Measurements from ENCODE around the gene PILRA. TPM values are rescaled to one million over a fixed set of nuclear protein-coding genes. Genes with fewer than 3 reads are reported as not detected.

PILRA gene
- total and polyA plus RNA-seq, 2 of the 13 experiments (the other 11 are each of a cell fraction or from before 2014, with no cell fraction given), result 0.13 to 1.3 TPM

DNA sequence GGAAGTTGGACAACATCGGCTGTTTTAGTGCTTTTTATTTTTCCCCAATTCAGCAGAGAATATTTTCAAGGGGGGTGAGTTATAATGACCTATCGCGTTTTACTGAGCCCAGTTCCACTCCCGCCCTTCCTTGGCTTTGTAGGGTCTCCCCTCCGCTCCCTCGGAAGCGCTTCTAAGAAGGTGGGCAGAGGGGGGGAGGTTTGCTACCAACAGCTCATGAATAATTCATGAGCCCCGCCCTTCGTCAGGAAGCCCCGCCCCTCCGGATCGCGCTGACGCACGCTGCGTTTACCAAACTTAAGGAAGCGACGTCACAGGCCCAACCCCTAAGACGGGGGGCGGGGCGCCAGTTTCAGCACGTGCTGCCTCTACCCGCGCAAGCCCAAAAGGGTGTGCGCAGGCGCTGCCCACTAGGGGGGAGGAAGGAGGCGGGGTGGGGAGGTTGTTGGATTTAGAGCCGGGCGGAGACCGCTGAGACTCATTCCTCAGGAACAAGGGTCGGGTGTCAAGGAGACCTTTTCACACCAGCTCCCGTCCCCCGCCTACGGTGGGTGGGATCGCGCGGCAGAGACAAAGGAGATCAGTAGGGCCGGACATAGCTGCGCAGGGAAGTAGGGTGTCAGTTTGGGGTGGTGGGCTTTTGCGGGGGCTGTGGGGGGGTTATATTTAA is 55.8 kb downstream of the PILRA start (continued):
- TF ChIP-seq KIAA2018 (CRISPR knock-in tag; IDR thresholded peaks at IDR 0.05; ENCODE audit: borderline replicate concordance) (no peak), HNF4G (IDR thresholded peaks at IDR 0.05; ENCODE audit: borderline replicate concordance, low read depth, low read length) (no peak), HNF4G (CRISPR knock-in tag; IDR thresholded peaks at IDR 0.05; ENCODE audit: borderline replicate concordance, low read depth) (no peak), SMC3 (IDR thresholded peaks at IDR 0.05; ENCODE audit: low read length) (no peak), EHMT2 (IDR thresholded peaks at IDR 0.05; ENCODE audit: borderline replicate concordance, low read depth, low read length) (no peak), MIER2 (CRISPR knock-in tag; IDR thresholded peaks at IDR 0.05) (no peak), ZNF446 (CRISPR knock-in tag; IDR thresholded peaks at IDR 0.05) (peak; percentile 55; the same call in 1 of the 2 replicates), MZF1 (CRISPR knock-in tag; IDR thresholded peaks at IDR 0.05; ENCODE audit: borderline replicate concordance) (no peak), SOX13 (IDR thresholded peaks at IDR 0.05) (no peak; the same call in 1 of the 2 replicates), SOX13 (CRISPR knock-in tag; conservative IDR thresholded peaks at IDR 0.05 in 1 of 2, IDR thresholded peaks at IDR 0.05 in 1 of 2) (peak in 1 of 2 experiments; percentile 50; a peak in 2 of 4 replicates), ZNF367 (CRISPR knock-in tag; IDR thresholded peaks at IDR 0.05; ENCODE audit: borderline replicate concordance) (0 out of 2 replicates have a peak, but pooled peaks have one; percentile 31), ZNF136 (CRISPR knock-in tag; IDR thresholded peaks at IDR 0.05; ENCODE audit: low read depth) (no peak), ZNF607 (CRISPR knock-in tag; IDR thresholded peaks at IDR 0.05; ENCODE audit: borderline replicate concordance) (no peak; the same call in none of the 2 replicates), UBTF (CRISPR knock-in tag; IDR thresholded peaks at IDR 0.05) (no peak)
- TF ChIP-seq, protein P1, sequence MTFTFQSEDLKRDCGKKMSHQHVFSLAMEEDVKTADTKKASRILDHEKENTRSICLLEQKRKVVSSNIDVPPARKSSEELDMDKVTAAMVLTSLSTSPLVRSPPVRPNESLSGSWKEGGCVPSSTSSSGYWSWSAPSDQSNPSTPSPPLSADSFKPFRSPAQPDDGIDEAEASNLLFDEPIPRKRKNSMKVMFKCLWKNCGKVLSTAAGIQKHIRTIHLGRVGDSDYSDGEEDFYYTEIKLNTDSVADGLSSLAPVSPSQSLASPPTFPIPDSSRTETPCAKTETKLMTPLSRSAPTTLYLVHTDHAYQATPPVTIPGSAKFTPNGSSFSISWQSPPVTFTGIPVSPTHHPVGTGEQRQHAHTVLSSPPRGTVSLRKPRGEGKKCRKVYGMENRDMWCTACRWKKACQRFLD (CRISPR knock-in tag; IDR thresholded peaks at IDR 0.05; ENCODE audit: borderline replicate concordance), result no peak
- TF ChIP-seq, protein P2, sequence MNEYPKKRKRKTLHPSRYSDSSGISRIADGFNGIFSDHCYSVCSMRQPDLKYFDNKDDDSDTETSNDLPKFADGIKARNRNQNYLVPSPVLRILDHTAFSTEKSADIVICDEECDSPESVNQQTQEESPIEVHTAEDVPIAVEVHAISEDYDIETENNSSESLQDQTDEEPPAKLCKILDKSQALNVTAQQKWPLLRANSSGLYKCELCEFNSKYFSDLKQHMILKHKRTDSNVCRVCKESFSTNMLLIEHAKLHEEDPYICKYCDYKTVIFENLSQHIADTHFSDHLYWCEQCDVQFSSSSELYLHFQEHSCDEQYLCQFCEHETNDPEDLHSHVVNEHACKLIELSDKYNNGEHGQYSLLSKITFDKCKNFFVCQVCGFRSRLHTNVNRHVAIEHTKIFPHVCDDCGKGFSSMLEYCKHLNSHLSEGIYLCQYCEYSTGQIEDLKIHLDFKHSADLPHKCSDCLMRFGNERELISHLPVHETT (CRISPR knock-in tag; conservative IDR thresholded peaks at IDR 0.05), result no peak

All from HepG2 (cell line).